Loucy (cell line): ENCODE data around the gene CCL11.

Experiments used
- EZH2phosphoT487 ChIP-seq: fragments of 200-600 bp; IDR thresholded peaks from 2 replicates; pipeline ENCODE4 v1.6.1; 2018; ENCODE audit warnings: antibody characterized with exemption, mild to moderate bottlenecking, moderate library complexity, borderline replicate concordance
- TF ChIP-seq, protein P1 (sequence below): fragments of 200-600 bp; sonication (generic); conservative IDR thresholded peaks from 2 replicates; pipeline ENCODE4 v1.5.1; 2014; ENCODE audit warnings: mild to moderate bottlenecking, antibody characterized with exemption, low read length

- TF ChIP-seq, protein P1, sequence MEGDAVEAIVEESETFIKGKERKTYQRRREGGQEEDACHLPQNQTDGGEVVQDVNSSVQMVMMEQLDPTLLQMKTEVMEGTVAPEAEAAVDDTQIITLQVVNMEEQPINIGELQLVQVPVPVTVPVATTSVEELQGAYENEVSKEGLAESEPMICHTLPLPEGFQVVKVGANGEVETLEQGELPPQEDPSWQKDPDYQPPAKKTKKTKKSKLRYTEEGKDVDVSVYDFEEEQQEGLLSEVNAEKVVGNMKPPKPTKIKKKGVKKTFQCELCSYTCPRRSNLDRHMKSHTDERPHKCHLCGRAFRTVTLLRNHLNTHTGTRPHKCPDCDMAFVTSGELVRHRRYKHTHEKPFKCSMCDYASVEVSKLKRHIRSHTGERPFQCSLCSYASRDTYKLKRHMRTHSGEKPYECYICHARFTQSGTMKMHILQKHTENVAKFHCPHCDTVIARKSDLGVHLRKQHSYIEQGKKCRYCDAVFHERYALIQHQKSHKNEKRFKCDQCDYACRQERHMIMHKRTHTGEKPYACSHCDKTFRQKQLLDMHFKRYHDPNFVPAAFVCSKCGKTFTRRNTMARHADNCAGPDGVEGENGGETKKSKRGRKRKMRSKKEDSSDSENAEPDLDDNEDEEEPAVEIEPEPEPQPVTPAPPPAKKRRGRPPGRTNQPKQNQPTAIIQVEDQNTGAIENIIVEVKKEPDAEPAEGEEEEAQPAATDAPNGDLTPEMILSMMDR = no peak
- TF ChIP-seq EZH2phosphoT487 = no peak
Measured at GRCh38 chr17:34285286-34285792, at the start of gene CCL11.
